NCI-H748 (cell line): ENCODE data around the gene NKX1-1.
A peak's percentile ranks its signal among the peaks of the same experiment; 100 is the strongest.
"Not testable (repeated sequence)": the region's sequence is repeated elsewhere in the genome, so short reads cannot be mapped to it uniquely, and the experiment has no call there.

Experiments used
- DNase-seq: peaks from one replicate; lab custom pipeline; 2025; ENCODE audit not compliant: unreplicated experiment; lab: John Stamatoyannopoulos, UW

NKX1-1 gene

DNA sequence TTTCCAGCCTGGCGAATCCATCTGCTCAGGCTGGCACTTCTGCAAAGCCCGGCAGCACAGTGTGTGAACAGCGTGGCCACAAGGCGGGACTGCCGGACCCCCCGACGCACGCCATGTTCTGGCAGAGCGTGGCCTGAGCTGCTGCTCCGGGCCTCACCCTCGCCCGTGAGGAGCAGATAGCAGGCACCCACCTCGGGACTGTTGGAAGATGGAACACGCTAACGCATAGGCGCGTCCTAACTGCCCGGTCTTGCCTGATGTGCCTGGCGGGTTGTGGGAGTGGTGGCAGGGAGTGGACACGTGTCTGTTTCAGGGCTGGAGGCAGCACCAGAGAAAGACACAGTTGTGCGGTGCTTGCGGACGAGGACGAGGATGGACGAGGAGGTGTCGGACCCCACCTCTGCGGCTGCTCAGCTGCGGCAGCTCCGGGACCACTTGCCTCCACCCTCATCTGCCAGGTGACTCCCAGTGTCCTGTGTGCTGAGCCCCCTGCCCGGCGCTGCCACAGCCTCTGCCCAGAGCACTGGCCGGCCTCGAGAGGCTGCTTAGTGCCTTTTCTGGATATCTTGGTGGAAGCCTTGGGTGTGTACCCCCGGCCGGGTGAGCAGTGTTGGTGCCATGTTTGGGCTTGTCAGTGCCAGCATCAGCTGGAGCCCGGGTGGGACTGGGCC is 31.1 kb downstream of the NKX1-1 start:
- no peak for DNase-seq

DNA sequence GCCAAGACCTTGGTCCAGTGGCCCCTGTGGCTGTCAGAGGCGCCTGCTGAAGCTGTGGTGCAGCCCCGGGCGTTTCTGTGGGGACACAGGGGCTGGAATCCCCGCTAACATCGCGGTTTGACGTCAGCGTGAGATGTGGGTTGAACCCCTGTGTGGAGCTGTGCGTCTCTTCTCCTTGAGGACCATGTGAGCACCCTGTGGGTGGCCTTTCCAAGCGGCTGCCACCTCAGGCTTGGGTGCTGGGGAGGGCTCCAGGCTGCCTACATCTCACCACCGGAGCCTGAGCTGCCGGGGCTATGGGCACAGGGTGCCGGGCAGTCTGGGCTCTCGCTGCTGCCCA is 31.6 kb downstream of the NKX1-1 start:
- no peak for DNase-seq

DNA sequence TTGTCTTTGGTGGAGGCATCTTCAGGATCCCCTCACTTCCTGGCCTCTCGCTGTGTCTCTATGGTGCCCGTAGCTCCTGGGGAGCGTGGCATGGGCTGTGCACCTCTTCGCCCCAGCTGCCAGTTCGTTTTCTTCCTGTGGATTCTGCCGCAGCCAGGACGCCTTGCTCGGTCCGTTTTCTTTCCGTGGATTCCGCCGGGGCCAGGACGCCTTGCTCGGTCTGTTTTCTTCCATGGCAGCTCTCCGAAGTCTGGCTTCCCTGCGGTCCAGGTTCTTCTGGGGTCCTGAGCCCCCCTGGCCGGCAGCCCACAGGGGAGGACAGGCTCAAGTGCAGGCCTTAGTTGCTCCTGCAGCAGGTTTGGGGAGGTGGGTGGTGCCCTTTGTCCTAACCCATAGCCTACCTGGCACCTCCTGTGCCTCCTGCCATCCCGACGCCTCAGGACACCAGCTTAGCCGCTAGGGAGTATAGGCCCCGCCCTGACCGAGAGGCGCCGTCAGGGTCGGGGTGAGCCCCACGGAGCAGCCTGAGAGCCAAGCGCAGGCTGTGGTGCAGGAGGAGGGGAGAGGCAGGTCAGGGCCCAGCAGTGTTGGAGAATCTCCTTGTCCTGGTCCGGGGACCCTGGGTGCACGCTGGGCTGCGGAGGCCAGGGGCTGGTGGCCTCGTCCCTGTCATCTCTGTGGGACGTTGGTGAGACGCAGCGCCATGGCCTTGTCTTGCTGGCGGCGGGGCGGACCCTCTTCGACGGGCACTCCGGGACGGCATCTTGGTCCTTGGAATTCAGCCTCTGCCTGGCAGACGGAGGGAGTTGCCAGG is 32.1 kb downstream of the NKX1-1 start:
- no peak for DNase-seq

DNA sequence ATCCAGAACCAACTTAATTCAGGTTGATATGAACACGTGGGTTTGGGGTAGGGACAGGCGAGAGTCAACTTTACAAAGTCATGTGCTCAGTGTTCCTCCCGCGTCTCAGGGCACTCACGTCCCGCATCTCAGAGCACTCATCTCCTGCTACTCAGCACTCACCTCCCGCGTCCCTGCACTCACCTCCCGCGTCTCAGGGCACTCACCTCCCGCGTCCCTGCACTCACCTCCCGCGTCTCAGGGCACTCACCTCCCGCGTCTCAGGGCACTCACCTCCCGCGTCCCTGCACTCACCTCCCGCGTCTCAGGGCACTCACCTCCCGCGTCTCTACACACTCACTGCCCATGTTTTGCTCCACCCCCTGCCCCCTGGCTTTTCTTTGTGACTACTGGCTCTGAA is 33.7 kb downstream of the NKX1-1 start:
- not testable (repeated sequence) for DNase-seq

DNA sequence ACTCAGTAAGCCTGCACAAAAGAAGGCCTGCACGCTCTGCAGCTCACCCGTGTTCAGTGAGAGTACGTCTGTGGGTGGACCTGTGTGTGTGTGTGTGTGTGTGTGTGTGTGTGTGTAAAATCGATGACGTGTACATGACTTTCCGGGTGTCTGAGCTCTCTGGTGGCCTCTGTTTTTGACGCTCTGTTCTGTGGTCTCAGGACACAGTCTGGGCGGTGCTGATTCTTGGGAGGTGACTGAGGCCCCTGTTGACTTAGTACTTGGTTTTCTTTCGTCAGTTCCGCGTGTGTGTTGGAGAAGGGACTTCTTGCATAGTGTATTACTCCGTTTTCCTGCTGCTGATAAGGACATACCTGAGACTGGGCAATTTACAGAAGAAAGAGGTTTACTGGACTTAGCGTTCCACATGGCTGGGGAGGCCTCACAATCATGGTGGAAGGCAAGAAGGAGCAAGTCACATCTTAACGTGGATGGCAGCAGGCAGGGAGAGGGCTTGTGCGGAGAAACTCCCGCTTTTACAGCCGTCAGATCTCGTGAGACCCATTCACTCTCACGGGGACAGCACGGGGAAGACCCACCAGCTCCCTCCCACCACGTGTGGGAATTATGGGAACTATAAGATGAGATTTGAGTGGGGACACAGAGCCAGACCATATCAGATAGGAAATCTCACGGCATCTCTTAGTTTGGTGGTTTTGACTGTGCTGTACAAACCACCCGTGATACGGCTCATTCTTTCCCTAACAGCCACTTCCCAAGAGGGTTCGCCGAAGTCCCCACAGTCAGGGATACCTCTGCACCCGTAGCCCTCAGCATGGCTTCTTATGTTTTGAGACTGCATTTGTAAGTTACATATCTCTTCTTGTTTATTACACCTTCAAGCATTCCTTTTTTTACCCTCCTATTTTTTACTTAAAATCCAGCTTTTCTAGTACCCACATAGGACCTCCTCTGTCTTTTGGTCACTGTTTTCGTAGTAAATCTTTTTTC is 34.8 kb downstream of the NKX1-1 start:
- no peak for DNase-seq

DNA sequence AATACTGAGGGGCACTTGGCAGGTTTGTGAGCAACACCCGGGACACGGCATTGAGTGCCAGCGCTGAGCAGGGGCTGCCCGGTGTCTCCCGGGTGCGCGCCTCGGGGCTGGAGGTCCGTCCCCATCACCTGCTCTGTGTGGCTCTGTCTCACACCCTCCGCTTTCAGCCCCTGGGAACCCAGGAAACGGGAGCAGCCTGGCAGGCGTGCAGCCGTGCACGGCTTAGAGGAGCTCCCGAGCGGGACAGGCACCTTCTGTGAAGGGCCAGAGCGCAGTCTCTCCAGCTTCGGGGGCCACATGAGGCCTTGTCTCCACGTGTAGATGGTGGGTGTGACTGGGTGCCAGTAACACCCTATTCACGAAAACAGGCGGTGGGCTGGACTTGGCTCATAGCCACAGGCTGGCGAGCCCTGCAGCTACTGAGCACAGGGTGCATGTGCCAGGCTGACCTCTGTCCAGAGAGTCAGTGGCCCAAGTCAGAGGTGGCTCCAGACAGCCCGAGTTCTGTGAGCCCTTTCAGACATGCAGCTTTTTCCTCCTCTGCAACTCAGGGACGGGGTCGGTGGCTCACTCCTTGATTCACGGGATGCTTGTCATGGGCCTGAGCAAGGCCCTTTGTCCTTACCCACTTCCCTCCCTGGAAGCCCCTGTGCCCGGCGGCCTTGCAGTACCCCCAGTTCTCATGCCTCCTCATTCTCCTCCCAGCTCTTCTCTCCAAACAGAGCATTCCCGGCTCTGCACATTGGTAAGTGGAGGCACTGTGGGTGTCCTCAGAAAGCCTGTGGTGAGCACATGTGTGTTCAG is 35.7 kb downstream of the NKX1-1 start:
- DNase-seq = no peak

DNA sequence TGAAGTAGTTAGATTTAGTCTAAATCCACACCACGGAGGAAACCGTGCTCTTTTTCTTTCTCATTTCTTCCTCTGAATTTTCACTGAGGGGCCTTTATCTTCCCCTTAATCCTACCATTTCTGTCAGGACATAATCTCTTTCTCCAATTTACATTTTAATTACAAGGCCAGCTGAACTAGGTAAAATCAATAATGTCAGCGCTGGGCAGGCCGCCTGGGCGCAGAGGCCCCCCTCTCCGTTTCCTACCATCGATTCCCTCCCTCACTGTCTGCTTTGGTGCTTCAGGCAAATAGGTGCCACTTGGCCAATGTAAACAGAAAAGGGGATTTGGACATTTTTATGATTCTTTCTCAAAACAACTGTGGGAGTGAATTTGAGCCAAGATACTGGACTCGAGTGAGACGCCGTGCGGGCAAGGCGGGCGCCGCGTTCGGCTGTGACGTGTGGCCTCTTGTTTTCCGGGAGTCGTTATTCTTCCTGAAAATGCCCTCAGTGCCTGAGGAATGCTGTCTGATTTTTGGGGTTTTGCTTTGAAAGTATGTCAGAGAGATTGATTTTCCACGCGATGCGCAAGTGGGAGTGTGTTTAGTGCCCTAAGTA is 36.7 kb downstream of the NKX1-1 start:
- no peak for DNase-seq

DNA sequence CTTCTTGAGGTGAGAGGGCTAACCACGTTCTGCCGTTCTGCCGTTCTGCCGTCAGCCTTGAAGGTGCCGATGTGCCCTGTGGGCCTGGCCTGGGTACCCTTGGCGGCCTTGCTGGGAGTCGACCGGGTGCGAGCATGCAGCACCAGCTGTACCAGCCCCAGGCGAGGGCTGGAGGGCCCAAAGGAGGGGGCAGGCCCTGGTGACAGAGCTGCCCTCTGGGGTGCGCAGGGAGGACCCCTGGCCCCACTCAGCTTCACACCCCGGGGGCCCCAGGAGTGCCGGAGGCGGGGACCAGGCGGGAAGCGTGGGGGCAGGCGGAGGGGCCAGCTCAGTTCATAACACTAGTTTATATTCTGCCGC is 37.2 kb downstream of the NKX1-1 start:
- no peak for DNase-seq

DNA sequence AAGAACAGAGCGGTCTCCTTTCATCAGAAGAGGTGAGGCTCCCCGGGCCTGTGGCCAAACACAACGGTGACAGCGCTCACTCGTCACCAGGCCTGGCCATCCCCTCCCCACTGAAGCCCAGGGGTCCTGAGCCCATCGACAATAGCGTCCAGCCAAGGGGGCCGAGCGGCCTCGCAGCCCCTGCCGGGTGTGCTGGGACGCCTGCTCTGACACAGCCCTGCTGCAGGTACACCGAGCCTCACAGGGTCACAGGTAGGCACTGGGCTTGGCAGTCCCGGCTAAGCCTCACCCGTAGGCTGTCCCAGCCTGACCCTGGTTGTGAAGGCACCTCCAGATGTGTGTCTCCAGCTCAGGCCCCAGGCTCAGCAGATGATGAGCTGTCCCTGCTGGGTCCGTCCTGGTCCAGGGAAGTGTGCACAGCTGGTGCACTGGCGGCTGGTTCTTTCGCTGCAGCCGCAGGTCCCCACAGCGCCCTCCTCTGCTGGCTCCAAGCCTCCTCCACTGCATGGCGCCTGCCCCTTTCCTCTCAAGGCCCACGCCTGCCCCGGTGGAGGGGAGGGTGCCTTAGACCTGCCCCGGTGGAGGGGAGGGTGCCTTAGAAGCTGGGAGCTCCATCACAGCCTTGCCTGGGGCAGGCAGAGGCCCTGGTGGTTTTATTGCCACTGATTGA is 37.7 kb downstream of the NKX1-1 start:
- DNase-seq = peak; percentile 1

DNA sequence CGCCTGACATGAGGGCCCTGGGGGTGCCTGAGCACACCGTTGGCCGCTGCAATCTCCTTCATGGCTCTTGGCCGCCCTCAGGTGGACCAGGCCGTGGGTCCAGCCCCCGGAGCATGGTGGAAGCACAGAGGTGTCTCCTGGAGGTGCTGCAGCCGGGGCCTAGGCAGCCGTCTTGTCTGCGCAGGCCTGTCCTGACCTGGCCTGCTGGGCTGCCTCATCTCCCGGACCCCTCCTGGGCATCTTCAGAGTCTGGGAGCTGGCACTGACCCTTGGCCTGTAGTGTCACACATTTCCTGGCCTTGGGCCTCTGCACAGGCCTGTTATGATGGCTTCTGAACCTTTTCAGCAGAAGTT is 38.3 kb downstream of the NKX1-1 start:
- no peak for DNase-seq

DNA sequence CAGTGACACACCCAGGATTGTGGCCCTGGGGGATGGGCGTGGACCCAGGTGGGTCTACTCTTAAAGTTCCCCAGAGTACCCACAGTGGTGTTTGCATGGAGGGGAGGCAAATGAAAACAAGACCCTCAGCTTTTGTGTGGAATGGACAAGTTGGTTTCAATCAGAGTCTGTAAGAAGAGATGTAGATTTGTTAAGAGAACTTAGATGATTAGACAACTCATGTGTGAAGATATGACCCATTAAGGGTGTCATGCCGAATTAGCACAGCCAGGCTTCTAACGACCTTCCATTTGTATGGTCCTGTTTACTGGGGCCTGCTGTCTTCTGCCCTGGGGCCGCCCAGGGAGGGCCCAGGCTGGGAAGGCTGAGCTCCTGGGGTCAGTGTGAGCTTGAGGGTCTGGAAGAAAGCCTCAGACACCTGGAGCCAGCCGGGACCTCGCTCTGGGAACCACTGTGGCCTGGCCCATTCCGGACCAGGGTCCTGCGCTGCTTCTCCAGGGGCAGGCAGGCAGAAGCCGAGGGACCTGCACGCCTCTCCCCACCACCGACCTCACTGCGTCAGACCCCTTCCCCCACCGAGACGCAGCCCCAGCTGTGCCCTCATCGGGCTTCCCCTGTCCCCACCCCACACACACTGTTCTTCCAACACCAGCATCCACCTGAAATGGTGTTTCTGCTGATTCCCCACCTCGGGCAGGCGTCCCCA is 38.9 kb downstream of the NKX1-1 start:
- no peak for DNase-seq

DNA sequence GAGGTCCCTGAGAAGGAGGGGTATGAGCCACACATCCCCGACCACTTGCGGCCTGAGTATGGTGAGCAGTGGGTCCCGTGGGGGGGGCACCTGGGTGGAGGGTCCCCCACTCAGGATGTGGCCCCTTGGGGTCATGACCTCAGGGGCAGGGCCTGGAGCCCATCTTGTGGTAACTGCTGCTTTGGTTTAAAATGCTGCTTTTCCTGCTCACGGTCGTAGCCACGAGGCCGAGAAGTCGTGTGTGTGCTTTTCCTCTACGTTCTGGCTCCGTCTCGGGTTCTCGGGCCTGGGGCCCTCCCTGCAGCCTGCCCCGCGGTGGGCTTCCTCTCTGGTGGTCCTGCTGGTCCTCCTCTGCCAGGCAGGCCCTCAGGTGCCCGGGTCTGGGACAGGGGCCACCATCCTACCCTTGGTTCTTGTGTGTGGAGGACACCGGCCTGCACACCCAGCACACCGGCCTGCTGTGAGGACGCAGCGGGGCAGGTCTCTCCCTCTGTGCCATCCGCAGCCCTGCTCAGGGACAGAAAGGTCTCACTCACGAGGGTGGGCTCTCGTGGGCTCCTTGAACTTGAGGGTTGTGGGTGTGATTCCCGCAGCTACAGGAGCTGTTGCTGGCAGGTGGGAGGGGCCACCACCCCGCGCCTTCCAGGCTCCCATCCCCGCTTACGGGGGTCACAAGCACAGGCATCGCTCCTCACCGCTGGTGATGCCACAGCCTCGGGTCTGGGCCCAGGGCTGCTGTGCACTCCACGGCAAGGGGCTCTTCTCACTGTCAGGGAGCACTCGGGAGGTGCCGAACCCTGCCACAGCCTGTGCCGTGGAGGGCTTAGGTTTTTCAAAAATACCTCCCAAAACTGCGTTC is 39.6 kb downstream of the NKX1-1 start:
- no peak for DNase-seq

DNA sequence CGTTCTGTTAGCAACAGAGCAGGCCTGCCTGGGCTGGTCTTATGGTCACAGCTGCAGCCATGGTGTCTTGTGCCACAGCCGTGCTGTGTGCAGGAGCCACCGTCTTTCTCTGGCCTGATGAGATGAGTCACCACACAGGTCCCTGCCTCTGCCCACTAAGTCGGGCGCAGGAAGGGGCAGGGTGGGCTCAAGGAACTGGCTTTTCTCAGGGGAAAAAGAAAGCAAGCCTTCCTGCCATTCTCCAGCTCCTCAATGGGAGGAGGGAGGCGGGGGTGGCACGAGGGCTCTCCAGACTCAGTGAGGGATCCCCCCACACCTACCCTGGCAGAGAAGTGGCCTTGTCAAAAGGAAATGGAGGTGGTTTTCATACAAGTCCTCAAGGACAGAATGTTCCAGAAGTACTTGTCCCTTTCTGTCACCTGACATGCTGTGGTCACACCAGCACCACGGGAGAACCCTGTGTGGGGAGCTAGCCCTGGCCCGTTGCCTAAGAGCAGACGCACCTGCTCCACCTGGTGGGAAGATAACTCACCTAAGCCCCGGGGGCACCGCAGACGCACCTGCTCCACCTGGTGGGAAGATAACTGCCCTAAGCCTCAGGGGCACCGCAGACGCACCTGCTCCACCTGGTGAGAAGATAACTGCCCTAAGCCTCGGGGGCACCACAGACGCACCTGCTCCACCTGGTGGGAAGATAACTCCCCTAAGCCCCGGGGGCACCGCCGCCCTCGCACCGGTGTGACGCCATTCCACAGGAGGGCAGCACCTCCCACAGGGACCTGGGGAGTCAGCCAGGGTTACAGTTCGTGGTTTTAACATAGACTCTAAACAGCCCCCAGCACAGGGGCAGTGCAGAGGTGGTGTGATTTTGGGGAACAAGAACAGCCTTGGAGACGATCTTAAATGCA is 40.7 kb downstream of the NKX1-1 start:
- peak; percentile 86 for DNase-seq

DNA sequence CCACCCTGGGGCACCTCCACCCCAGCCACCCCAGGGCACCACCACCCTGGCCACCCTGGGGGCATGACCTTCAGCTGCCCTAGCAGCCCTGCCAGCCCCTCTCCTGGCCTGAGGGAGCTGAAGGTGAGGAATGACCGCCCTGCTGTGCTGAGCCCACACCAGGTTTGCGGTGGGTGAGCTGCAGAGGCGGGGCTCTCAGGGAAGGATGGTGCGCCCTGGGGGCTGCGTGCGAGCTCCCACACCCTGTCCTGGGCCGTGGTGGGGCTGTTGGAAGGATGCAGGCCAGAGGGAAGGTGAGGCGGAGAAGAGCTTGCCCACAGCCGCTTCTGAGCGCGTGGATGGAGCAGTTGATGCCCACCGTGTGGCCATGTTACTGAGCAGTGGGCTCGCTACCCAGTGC is 41.5 kb downstream of the NKX1-1 start:
- no peak for DNase-seq

DNA sequence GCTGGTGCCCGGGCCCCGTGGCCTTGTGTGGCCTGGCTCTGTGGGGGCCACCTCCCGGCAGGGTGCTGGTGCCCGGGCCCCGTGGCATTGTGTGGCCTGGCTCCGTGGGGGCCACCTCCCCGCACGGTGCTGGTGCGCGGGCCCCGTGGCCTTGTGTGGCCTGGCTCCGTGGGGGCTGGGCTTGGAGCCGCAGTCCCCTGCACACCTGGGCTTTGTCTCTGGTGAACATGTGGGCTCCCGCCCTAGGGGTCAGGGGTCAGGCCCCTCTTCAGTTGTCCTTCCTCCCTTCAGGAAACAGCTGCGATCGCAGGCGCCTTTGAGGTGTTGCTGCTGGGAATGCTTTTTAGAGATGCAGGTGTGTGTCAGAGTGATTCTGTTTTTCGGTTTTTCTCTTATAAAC is 42.0 kb downstream of the NKX1-1 start:
- no peak for DNase-seq

DNA sequence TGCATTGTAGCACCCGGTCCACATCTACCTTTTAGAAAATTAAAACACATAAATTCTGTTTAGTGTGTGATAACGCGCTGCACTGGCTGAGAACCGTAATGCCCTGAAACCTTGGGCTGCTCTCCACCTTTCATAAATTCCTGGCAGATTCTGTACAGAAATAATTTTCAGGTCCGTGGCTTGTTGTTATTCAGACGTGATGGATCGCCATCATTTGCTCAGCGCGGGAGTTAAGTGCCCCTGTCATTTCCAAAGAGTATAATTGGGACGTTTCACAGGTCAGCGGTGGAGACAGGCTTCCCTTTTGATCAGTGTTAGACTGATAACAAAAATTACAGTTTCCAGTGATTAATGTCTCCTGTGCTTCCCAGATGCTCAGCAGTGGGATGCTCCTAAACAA is 42.7 kb downstream of the NKX1-1 start:
- peak; percentile 33 for DNase-seq

DNA sequence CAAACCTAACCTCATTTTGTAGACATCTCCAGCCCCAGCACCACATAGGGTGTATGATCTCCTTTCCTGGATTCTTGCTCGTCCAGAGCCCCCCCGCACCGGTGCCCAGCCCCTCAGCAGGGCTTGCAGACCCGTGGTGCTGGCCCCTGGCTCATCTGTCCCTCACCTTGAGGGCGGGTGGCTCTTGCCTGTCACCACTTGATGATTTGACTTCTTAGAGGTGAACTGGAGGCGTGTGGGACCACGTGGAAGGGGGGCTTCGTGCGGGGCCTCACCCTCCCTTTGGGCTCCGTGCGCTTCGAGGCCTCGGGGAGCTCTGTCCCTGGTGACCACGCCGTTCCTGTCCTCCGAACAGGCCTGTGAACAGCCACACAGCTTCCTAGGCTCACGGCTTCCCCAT is 43.7 kb downstream of the NKX1-1 start:
- DNase-seq = no peak
